Heart left ventricle (tissue), 16 donors: ENCODE results near the gene TNFAIP8L1. TPM values are rescaled to one million over a fixed set of nuclear protein-coding genes. Genes with fewer than 3 reads are reported as not detected.
A peak's percentile ranks its signal among the peaks of the same experiment; 100 is the strongest.

Experiments used
- ATAC-seq, 4 donors: fragments of 200-7000 bp; cut with Tn5 transposase; one replicate each; pipeline ENCODE4 v1.9.1; 2020 to 2022; ENCODE audit warnings: moderate library complexity in 4 of 4, mild to moderate bottlenecking in 3 of 4, moderate number of reproducible peaks in 1 of 4
- DNase-seq, 5 donors: peaks; one replicate each; pipeline ENCODE4 v3.0.0-alpha.2; 2020
- H3K27ac ChIP-seq, 12 donors: fragments of 200-600 bp; sonication (generic) in 4 of 12; one replicate each; pipeline versions ENCODE4 v1.5.0 to v1.8.0; 2016 to 2022; ENCODE audit warnings: mild to moderate bottlenecking in 2 of 12
- H3K27me3 ChIP-seq, 9 donors: fragments of 200-600 bp; sonication (generic) in 2 of 9; one replicate each; pipeline versions ENCODE4 v1.5.1 to v1.8.0; 2016 to 2022; ENCODE audit warnings: mild to moderate bottlenecking in 3 of 9
- H3K36me3 ChIP-seq, 9 donors: fragments of 200-600 bp; sonication (generic) in 2 of 9; one replicate each; pipeline versions ENCODE4 v1.5.0 to v1.8.0; 2018 to 2022; ENCODE audit warnings: mild to moderate bottlenecking in 2 of 9
- H3K4me1 ChIP-seq, 12 donors: fragments of 200-600 bp; sonication (generic) in 4 of 12; one replicate each; pipeline versions ENCODE4 v1.5.0 to v1.8.0; 2016 to 2022; ENCODE audit warnings: mild to moderate bottlenecking in 3 of 12
- H3K4me3 ChIP-seq, 12 donors: fragments of 200-600 bp; sonication (generic) in 4 of 12; one replicate each; pipeline versions ENCODE4 v1.5.0 to v1.8.0; 2017 to 2022; ENCODE audit warnings: mild to moderate bottlenecking in 9 of 12, moderate library complexity in 4 of 12
- H3K9me3 ChIP-seq, 12 donors: fragments of 200-600 bp; sonication (generic) in 4 of 12; one replicate each; pipeline versions ENCODE4 v1.5.0 to v1.8.0; 2016 to 2022; ENCODE audit warnings: mild to moderate bottlenecking in 1 of 12
- POLR2A ChIP-seq, 2 donors: fragments of 450-650 bp; IDR thresholded peaks; one replicate each; pipeline ENCODE4 v1.6.1; 2017; ENCODE audit warnings: antibody characterized with exemption in 2 of 2, mild to moderate bottlenecking in 2 of 2, moderate library complexity in 2 of 2
- WGBS, 4 donors: extraction: QIAGEN DNeasy Blood & Tissue Kit in 2 of 4; methylation state at CpG; one replicate each; pipeline versions ENCODE4 v1.1.5 to v1.1.7; 2013 to 2018; 5-methylcytosine and 5-hydroxymethylcytosine counted together
- intact Hi-C, 10 donors: fragments of 100-400 bp; cut with DNase I; formaldehyde crosslinking; loops; one replicate each; pipeline versions ENCODE4 v1.11.1 to v1.14.2; 2022
- polyA plus RNA-seq, 2 donors: library from polyadenylated mRNA; stranded (reverse); fragments of 200-250 nt; gene quantifications; one replicate each; pipeline ENCODE4 v1.2.3, GENCODE V29; 2013
- total RNA-seq, 9 donors: library from RNA; depleted of rRNA in 2 of 9; stranded (reverse); fragments of >200 nt in 2 of 9; fragmentation: NEBNext Ultra II Directional in 3 of 9; extraction: Animal tissue kit (Norgen Biotek cat#: 25700) in 3 of 9; gene quantifications; one replicate each; pipeline versions ENCODE4 v1.1.0 to v1.2.4, GENCODE V29; 2016 to 2023
- TF ChIP-seq, protein P1 (sequence below), 12 donors: fragments of 200-600 bp; sonication (generic) in 4 of 12; IDR thresholded peaks; one replicate each; pipeline versions ENCODE4 v1.5.0 to v1.8.0; 2018 to 2022; ENCODE audit warnings: antibody characterized with exemption in 12 of 12, mild to moderate bottlenecking in 5 of 12
- donor health status: ischemic (EF 13 %, LVEDD 7.1; RV severe dilation, severe dysfunction).
- donor health status: healthy with polysubstance abuse.
- donor health status: DM: no; HTN: yes; CAD: no.
- donor health status: DM: no; HTN: no; CAD: no.
- donor health status: ischemic (EF 25% LVEDD 6.9; RV normal size, moderate dysfunction).
- donor health status: ischemic (EF 25% LVEDD 5.7; RV mildly dilated, moderate dysfunction).
- donor health status: healthy.
- donor health status: DM: yes; HTN: yes; CAD: no.
- donor health status: ischemic (EF 35%, LVEDD 5.7; RV mildly dilated, moderate dysfunction).
- donor health status: nonischemic (EF 11% LVEDD 7.7; RV severe dilation, severe dysfunction).
- donor health status: DM: yes; HTN: yes; CAD: no.
- donor health status: PGD.
- donor health status: ischemic (EF 29% LVEDD 5.4; RV normal size, mild dysfunction).
- donor health status: nonischemic (EF 23%, LVEDD 6.1; RV moderate dilation, normal function).

TNFAIP8L1 gene
- total and polyA plus RNA-seq, 11 donors, result 2.8 to 15.1 (median 6.1) TPM

DNA sequence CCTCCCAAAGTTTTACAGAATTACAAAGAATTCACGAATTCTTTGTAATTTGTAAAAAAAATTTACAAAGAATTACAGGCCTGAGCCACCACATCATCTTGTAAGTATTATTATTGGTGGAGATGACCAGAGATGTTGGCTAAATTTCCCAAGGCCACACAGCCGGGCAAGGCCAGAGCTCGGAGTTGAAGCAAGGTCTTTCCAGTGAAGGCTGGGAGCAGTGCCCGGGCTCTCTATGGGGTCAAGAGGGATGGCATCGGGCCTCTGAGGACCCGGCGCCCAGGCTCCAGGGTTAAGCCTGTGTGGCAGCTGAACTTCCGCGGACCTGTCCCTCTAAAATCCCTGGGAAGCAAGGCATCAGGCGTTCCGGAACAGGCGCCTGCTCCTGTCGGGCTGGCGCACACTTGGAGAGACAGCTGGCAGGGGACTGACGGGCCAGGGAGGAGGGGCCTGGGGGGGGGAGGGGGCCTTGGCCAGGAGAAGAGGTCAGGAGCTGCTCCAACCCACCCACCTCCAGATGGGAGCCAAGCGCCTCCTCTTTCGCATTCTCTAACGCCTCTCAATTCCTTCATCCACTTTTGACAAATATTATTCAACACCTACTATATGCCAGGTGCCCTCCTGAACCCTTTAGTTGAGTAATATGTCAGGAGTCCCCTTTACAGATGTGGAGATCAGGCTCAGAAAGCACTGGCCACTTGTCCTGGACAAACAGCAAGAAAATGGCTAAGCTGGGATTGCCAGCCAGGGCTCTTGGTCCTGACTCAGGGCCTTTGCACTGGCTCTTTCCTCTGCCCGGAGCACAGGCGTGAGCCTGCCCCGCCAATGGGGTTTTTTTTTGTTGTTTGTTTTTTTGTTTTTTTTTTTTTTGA, 43.0 kb upstream of the TNFAIP8L1 start:
- Histone ChIP-seq H3K36me3 (no peaks in the 10 kb centered on the region), H3K4me1 (peaks cover 0 to 16% (median 1%) of the 10 kb centered on the region in 12 donors), H3K4me3 (no peak overlapping the region), H3K27ac (no peak overlapping the region), H3K27me3 (peaks cover 13 to 71% (median 31%) of the 10 kb centered on the region in 9 donors), H3K9me3 (no peaks in the 10 kb centered on the region)
- intact Hi-C loops, result no loop called here
- no peak for TF ChIP-seq POLR2A (IDR thresholded peaks at IDR 0.05)
- TF ChIP-seq, protein P1, sequence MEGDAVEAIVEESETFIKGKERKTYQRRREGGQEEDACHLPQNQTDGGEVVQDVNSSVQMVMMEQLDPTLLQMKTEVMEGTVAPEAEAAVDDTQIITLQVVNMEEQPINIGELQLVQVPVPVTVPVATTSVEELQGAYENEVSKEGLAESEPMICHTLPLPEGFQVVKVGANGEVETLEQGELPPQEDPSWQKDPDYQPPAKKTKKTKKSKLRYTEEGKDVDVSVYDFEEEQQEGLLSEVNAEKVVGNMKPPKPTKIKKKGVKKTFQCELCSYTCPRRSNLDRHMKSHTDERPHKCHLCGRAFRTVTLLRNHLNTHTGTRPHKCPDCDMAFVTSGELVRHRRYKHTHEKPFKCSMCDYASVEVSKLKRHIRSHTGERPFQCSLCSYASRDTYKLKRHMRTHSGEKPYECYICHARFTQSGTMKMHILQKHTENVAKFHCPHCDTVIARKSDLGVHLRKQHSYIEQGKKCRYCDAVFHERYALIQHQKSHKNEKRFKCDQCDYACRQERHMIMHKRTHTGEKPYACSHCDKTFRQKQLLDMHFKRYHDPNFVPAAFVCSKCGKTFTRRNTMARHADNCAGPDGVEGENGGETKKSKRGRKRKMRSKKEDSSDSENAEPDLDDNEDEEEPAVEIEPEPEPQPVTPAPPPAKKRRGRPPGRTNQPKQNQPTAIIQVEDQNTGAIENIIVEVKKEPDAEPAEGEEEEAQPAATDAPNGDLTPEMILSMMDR (IDR thresholded peaks at IDR 0.05), result no peak
- no peak for DNase-seq
- 45 to 57% (median 53%) methylated on average over 19 to 21 of the region's 21 CpGs for WGBS, 4 donors
- ATAC-seq, result no peak

DNA sequence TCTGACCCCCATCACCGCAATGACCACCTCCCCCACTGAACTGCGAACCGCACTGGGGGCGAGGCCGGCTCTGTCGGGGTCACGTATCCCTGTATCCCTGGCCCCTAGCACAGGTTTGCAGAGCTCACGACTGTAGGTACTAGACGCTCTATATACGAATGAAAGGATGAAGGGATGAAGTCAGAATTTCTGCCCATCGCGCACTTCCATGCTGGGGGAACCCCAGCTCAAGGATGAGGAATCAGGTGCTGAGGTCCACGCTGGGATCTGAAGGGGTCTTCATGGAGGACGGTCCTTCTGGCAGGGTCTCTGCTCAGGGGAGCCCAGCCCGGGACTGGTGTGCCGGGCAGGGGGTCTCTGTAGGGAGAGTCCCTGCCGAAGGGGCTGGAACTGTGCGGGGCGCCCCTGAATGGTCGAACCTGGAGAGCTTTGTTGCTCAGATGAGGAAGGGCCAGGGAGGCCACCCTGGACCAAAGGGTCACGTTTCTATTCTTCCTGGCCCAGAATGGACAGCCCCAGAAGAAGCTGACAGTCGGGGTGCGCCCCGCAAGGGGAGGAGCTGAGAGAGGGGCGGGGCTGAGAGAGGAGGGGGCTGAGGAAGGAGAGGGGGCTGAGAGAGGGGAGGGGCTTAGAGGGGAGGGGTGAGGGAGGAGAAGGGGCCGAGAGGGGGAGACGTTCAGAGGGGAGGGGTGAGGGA, 41.9 kb upstream of the TNFAIP8L1 start:
- Histone ChIP-seq H3K4me1 (peaks cover 0 to 16% (median 1%) of the 10 kb centered on the region in 12 donors), H3K27ac (no peak overlapping the region), H3K9me3 (no peaks in the 10 kb centered on the region), H3K36me3 (no peaks in the 10 kb centered on the region), H3K27me3 (peaks cover 13 to 64% (median 31%) of the 10 kb centered on the region in 9 donors), H3K4me3 (peak overlapping the region in 1 of 12 donors; percentile 31)
- intact Hi-C loops, result no loop called here
- TF ChIP-seq, protein P1 (IDR thresholded peaks at IDR 0.05), result no peak
- TF ChIP-seq POLR2A (IDR thresholded peaks at IDR 0.05), result no peak
- WGBS, 4 donors, result 6 to 16% (median 12%) methylated on average over 15 to 27 of the region's 27 CpGs
- ATAC-seq (peak in 3 of 4 donors; percentile 18 to 49 (median 45)), DNase-seq (no peak)

DNA sequence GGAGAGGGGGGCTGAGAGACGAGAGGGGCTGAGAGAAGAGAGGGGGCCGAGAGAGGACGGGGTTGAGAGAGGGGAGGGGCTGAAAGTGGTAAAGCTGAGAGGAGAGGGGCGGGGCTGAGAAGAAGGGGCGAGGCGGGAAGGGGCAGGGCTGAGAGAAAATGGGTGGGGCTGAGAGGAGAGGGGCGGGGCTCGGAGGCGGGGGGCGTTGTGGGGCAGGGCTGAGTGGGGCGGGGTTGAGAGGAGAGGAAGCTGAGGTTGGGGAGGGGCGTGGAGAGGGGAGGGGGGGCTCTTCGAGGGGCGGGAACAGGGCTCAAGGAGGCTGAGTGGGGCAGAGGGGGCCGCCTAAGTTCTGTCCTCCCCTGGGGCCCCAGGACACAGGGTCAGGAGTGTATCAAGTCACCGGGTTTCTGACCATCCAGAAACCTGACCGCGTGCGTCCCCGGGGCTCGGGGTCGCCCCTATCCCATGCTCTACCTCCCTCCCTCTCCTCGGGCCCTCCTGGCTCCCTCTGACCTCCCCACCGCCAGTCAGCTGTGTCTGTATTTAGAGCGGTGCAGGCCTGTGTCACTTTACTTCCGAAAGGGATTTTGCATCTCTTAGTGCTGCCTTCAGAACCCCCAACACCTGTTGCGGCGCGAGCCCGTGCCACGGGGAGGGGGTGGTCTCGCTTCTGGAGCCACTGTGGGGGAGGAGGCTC, 41.2 kb upstream of the TNFAIP8L1 start:
- intact Hi-C loops, result no loop called here
- no peak for TF ChIP-seq POLR2A (IDR thresholded peaks at IDR 0.05)
- TF ChIP-seq, protein P1 (IDR thresholded peaks at IDR 0.05), result no peak
- Histone ChIP-seq H3K27ac (no peak overlapping the region), H3K27me3 (peaks cover 13 to 64% (median 31%) of the 10 kb centered on the region in 9 donors), H3K36me3 (no peaks in the 10 kb centered on the region), H3K4me1 (peaks cover 0 to 16% (median 1%) of the 10 kb centered on the region in 12 donors), H3K9me3 (no peaks in the 10 kb centered on the region), H3K4me3 (peak overlapping the region in 4 of 12 donors; percentile 8 to 34 (median 27))
- ATAC-seq, result peak; percentile 26 to 83 (median 74)
- WGBS, 4 donors, result 1 to 4% (median 1%) methylated on average over 25 to 32 of the region's 32 CpGs
- DNase-seq, result peak in 2 of 5 donors; percentile 28 to 55
